Measurements from ENCODE around the gene ADAMTS12.

Gene ADAMTS12

GRCh38 chr5:33592245-33592644 is 299.5 kb downstream of the ADAMTS12 start:
- no peak for TF ChIP-seq Cebpa-rat (IDR thresholded peaks at IDR 0.05)
- H3K27ac ChIP-seq: no peak overlapping the region
- H3K36me3 ChIP-seq: no peaks in the 10 kb centered on the region
- H3K27me3 ChIP-seq: no peaks in the 10 kb centered on the region
- H3K4me1 ChIP-seq: no peaks in the 10 kb centered on the region
- no peaks in the 10 kb centered on the region for H4K20me1 ChIP-seq
- H3K4me3 ChIP-seq: no peak overlapping the region
- H3K9me3 ChIP-seq: no peaks in the 10 kb centered on the region; the same call in 1 of the 2 replicates
- no peak overlapping the region for H3K4me2 ChIP-seq
- no peak overlapping the region for H3K9ac ChIP-seq

- H3K4me2 ChIP-seq: no peak overlapping the region
Observed at GRCh38 chr5:33588654-33589372, 303.0 kb downstream of the ADAMTS12 start.

DNA sequence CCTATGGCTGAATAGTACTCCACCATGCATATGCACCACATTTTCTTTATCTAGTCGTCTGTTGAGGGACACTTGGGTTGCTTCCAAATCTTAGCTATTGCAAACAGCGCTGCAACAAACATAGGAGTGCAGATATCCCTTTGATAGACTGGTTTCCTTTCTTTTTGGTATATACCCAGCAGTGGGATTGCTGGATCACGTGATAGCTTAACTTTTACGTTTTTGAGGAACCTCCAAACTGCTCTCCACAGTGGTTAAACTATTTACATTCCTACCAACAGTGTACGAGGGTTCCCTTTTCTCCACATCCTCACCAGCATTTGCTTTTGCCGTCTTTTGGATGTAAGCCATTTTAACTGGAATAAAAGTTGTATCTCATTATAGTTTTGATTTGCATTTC is 308.5 kb downstream of the ADAMTS12 start:
- no peak overlapping the region for H3K4me2 ChIP-seq
- no peak overlapping the region for H3K27ac ChIP-seq
- H3K27me3 ChIP-seq: no peaks in the 10 kb centered on the region
- H3K36me3 ChIP-seq: no peaks in the 10 kb centered on the region
- no peak overlapping the region for H3K9ac ChIP-seq
- no peaks in the 10 kb centered on the region for H3K4me1 ChIP-seq
- no peak for TF ChIP-seq Cebpa-rat (IDR thresholded peaks at IDR 0.05)
- H3K4me3 ChIP-seq: no peak overlapping the region
- peaks cover 12% of the 10 kb centered on the region for H3K9me3 ChIP-seq
- H4K20me1 ChIP-seq: no peaks in the 10 kb centered on the region

More at GRCh38 chr5:33588654-33589372, 303.0 kb downstream of the ADAMTS12 start:
- Histone ChIP-seq H3K9me3 (no peaks in the 10 kb centered on the region; the same call in 1 of the 2 replicates), H3K4me3 (no peak overlapping the region), H3K4me1 (no peaks in the 10 kb centered on the region), H3K27ac (no peak overlapping the region), H3K36me3 (no peaks in the 10 kb centered on the region), H3K27me3 (no peaks in the 10 kb centered on the region), H4K20me1 (no peaks in the 10 kb centered on the region), H3K9ac (no peak overlapping the region)
- TF ChIP-seq Cebpa-rat (IDR thresholded peaks at IDR 0.05): no peak

GRCh38 chr5:33582417-33582816 is 309.4 kb downstream of the ADAMTS12 start:
- Histone ChIP-seq H3K36me3 (no peaks in the 10 kb centered on the region), H3K27ac (no peak overlapping the region), H3K9me3 (peaks cover 12% of the 10 kb centered on the region), H3K4me2 (no peak overlapping the region), H3K27me3 (no peaks in the 10 kb centered on the region), H3K9ac (no peak overlapping the region), H4K20me1 (no peaks in the 10 kb centered on the region), H3K4me1 (no peaks in the 10 kb centered on the region), H3K4me3 (no peak overlapping the region)
- no peak for TF ChIP-seq Cebpa-rat (IDR thresholded peaks at IDR 0.05)

DNA sequence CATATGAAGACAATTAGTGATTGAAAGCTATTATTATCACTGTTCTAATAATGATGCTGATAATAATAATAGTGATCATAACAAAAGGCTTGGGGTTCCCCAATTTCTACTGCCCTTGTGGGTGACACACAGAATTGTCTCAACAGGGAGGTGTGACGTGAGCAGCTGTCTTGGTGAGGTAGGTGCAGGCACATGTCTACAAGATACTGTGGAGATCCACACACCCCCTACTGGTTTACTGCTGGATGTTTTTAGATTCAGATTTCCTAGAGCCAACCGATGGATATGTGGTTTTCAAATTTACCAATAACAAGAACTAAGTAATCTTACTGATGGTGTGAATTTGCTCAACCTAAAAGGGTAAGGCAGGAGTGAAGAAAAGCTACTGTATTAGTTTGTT is 312.0 kb downstream of the ADAMTS12 start:
- H3K36me3 ChIP-seq: no peaks in the 10 kb centered on the region
- H3K27ac ChIP-seq: no peak overlapping the region
- H3K27me3 ChIP-seq: no peaks in the 10 kb centered on the region
- peaks cover 12% of the 10 kb centered on the region for H3K9me3 ChIP-seq
- TF ChIP-seq Cebpa-rat (IDR thresholded peaks at IDR 0.05): no peak
- H3K4me2 ChIP-seq: no peak overlapping the region
- no peak overlapping the region for H3K4me3 ChIP-seq
- H4K20me1 ChIP-seq: no peaks in the 10 kb centered on the region
- no peak overlapping the region for H3K9ac ChIP-seq
- H3K4me1 ChIP-seq: no peaks in the 10 kb centered on the region

- Histone ChIP-seq H3K36me3 (no peaks in the 10 kb centered on the region), H3K9ac (no peak overlapping the region), H3K4me1 (no peaks in the 10 kb centered on the region), H3K4me3 (no peak overlapping the region), H3K27me3 (no peaks in the 10 kb centered on the region), H3K9me3 (peaks cover 12% of the 10 kb centered on the region), H3K27ac (no peak overlapping the region), H3K4me2 (no peak overlapping the region), H4K20me1 (no peaks in the 10 kb centered on the region)
- TF ChIP-seq Cebpa-rat (IDR thresholded peaks at IDR 0.05): no peak
Observed at GRCh38 chr5:33579152-33579551, 312.6 kb downstream of the ADAMTS12 start.

DNA sequence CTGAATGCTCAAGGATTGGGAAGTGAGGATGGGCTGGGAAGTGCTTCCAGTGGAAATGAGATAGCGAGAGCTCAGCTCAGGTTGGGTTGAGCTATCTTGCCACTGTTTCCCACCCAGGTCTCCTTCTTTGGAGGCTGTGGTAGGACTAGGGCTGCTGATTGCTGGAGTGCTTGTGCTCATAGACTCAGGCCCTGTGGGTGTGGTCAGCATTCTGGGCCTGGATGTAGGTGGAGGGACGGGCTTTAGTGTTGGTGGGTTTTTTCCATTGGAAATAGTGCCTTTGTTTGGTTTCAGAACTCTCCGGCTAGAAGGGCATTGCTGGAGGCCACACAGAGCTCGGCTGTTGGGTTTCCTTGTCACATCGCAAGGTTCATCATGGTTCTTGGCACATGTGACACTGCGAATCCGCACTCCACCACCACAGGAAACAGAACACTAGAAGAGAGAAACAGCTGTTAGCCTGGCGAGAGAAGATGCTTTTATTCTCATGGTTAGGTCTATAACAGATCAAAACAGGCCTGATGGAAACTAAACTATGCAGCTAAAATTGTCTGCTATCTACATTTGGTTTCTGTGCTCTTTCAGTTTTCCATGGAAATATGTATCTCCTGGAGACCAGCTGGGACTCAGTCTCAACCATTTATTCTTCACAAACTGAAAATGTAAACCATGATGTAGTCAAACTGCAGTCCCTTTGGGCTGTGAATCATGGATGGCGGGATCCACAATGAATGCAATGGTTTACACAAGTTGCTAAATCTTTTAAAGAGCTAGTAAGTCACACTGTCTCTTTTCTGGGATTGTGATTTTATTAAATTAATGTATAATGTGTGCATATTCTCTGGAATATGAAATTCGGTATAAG is 314.8 kb downstream of the ADAMTS12 start:
- Histone ChIP-seq H3K27me3 (no peaks in the 10 kb centered on the region), H3K9ac (no peak overlapping the region), H3K9me3 (peaks cover 12% of the 10 kb centered on the region), H3K4me3 (no peak overlapping the region), H3K4me2 (no peak overlapping the region), H4K20me1 (no peaks in the 10 kb centered on the region), H3K36me3 (no peaks in the 10 kb centered on the region), H3K4me1 (no peaks in the 10 kb centered on the region), H3K27ac (no peak overlapping the region)
- no peak for TF ChIP-seq Cebpa-rat (IDR thresholded peaks at IDR 0.05)

DNA sequence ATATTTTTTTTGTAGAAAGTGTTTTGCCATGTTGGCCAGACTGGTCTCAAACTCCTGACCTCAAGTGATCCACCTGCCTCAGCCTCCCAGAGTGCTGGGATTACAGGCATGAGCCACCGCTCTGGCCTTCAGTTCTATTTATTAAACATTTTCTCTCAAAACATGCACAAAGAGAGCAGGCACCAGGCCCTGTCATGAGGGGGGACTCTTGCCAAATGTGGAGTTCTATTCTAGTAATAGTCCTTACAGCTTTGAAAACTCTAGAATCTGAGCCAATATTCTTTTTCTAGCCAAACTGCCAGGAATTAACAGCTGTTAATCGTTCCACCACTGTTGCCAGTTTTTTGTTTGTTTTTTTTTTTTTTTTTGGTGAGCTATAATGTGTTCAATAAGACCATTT is 326.5 kb downstream of the ADAMTS12 start:
- Histone ChIP-seq H4K20me1 (no peaks in the 10 kb centered on the region), H3K4me3 (no peak overlapping the region), H3K27me3 (no peaks in the 10 kb centered on the region), H3K4me2 (no peak overlapping the region), H3K27ac (no peak overlapping the region), H3K4me1 (no peaks in the 10 kb centered on the region), H3K9me3 (no peaks in the 10 kb centered on the region), H3K36me3 (no peaks in the 10 kb centered on the region), H3K9ac (no peak overlapping the region)
- no peak for TF ChIP-seq Cebpa-rat (IDR thresholded peaks at IDR 0.05)

DNA sequence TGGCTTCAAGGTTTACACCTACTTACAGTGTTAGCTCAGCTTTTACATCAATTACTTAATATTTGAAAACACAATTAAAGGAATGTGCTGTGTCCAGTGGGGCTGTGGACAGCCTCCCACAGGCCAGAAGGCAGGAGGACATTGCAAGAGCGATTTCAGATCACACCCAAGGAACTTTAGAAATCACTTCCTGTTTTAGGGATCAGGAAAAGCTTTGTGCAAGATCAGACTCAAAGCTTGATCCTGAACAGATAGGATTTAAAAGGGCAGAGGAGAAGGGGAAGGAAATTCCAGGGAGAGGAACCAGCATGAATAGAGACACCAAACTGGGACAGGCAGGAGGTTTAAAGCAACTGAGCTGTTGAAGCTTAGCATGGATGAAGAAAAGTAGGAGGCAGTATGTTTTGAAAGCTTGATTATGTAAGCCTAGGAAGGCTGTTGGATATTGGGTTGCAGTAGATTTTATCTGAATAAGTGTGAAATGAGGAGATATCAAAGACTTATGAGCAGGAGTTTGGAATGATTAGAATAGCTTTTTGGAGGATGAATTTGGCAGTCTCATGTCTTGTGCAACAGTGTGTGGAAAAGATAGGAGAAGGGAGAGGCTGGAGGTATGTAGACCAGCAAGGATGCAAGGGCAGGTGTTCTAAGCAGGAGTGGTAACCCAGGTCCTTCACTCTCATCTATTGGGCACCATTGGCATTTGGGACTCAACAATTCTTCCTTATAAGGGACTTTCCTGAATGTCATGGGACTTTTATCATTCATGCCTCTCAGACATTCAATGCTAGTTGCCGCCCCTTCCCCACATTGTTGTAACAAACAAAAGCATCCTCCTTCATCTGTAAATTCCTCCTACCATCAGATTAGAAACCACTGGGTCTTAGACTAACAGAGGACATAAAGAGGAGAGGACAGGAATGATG is 327.5 kb downstream of the ADAMTS12 start:
- H3K36me3 ChIP-seq: no peaks in the 10 kb centered on the region
- H3K27me3 ChIP-seq: no peaks in the 10 kb centered on the region
- H3K27ac ChIP-seq: no peak overlapping the region
- H3K9me3 ChIP-seq: no peaks in the 10 kb centered on the region
- TF ChIP-seq Cebpa-rat (IDR thresholded peaks at IDR 0.05): no peak
- H4K20me1 ChIP-seq: no peaks in the 10 kb centered on the region
- H3K4me1 ChIP-seq: no peaks in the 10 kb centered on the region
- H3K9ac ChIP-seq: no peak overlapping the region
- no peak overlapping the region for H3K4me2 ChIP-seq
- H3K4me3 ChIP-seq: no peak overlapping the region
